ENCODE measurements around the gene GZMM. TPM values are rescaled to one million over a fixed set of nuclear protein-coding genes. Genes with fewer than 3 reads are reported as not detected.

GZMM gene
- total and polyA plus RNA-seq, 5 donors from 2014 or later = 38.3 to 124 (median 83.8) TPM

GRCh38 chr19:540867-541637 lies 2.8 kb upstream of the GZMM start:
- H3K9me3 Mint-ChIP-seq = no peaks in the 10 kb centered on the region
- H3K4me1 Mint-ChIP-seq = peaks cover 0 to 29% (median 6%) of the 10 kb centered on the region in 4 donors
- Histone ChIP-seq H3K27me3 (ENCODE audit: control insufficient read depth, insufficient read depth, low read length) (no peaks in the 10 kb centered on the region), H3K4me1 (ENCODE audit: control insufficient read depth, insufficient read depth, low read length, poor library complexity, severe bottlenecking) (peaks cover 20% of the 10 kb centered on the region), H3K27ac (ENCODE audit: insufficient read depth, low read length, poor library complexity, severe bottlenecking) (no peak overlapping the region), H3K4me3 (ENCODE audit: low read depth, low read length) (no peak overlapping the region), H3K36me3 (ENCODE audit: control insufficient read depth, insufficient read depth, low read length) (peaks cover 30% of the 10 kb centered on the region), H3K9me3 (ENCODE audit: control insufficient read depth in 2 of 2, low read length in 2 of 2) (no peaks in the 10 kb centered on the region)
- DNase-seq (no peak), ATAC-seq (ENCODE audit: low read depth in 2 of 2) (no peak)
- H3K27ac Mint-ChIP-seq = no peak overlapping the region
- H3K27me3 Mint-ChIP-seq = no peaks in the 10 kb centered on the region
- H3K36me3 Mint-ChIP-seq = peaks cover 5% of the 10 kb centered on the region
- no peak overlapping the region for H3K4me3 Mint-ChIP-seq

- Histone ChIP-seq H3K4me1 (ENCODE audit: control insufficient read depth, insufficient read depth, low read length, poor library complexity, severe bottlenecking) (peaks cover 20% of the 10 kb centered on the region), H3K27ac (ENCODE audit: insufficient read depth, low read length, poor library complexity, severe bottlenecking) (no peak overlapping the region), H3K27me3 (ENCODE audit: control insufficient read depth, insufficient read depth, low read length) (no peaks in the 10 kb centered on the region), H3K4me3 (ENCODE audit: low read depth, low read length) (no peak overlapping the region), H3K36me3 (ENCODE audit: control insufficient read depth, insufficient read depth, low read length) (peaks cover 23% of the 10 kb centered on the region), H3K9me3 (ENCODE audit: control insufficient read depth in 2 of 2, low read length in 2 of 2) (no peaks in the 10 kb centered on the region)
- Mint-ChIP-seq H3K27ac (no peak overlapping the region), H3K27me3 (no peaks in the 10 kb centered on the region), H3K4me1 (peaks cover 0 to 29% (median 6%) of the 10 kb centered on the region in 4 donors), H3K4me3 (peak overlapping the region in 1 of 4 donors; percentile 15), H3K9me3 (no peaks in the 10 kb centered on the region), H3K36me3 (peaks cover 5% of the 10 kb centered on the region)
- DNase-seq = no peak
- ATAC-seq (ENCODE audit: low read depth in 2 of 2) = no peak
These were observed 2.2 kb upstream of the GZMM start for GRCh38 chr19:541699-542098.

GRCh38 chr19:542173-542866 lies 1.5 kb upstream of the GZMM start:
- no peak overlapping the region for H3K4me3 ChIP-seq (ENCODE audit: low read depth, low read length)
- peaks cover 20% of the 10 kb centered on the region for H3K4me1 ChIP-seq (ENCODE audit: control insufficient read depth, insufficient read depth, low read length, poor library complexity, severe bottlenecking)
- Mint-ChIP-seq H3K9me3 (no peaks in the 10 kb centered on the region), H3K4me1 (peaks cover 0 to 29% (median 6%) of the 10 kb centered on the region in 4 donors), H3K27me3 (no peaks in the 10 kb centered on the region), H3K36me3 (peaks cover 5% of the 10 kb centered on the region), H3K27ac (no peak overlapping the region), H3K4me3 (peak overlapping the region in 1 of 4 donors; percentile 15)
- H3K27ac ChIP-seq (ENCODE audit: insufficient read depth, low read length, poor library complexity, severe bottlenecking) = no peak overlapping the region
- no peak for ATAC-seq (ENCODE audit: low read depth in 2 of 2)
- H3K27me3 ChIP-seq (ENCODE audit: control insufficient read depth, insufficient read depth, low read length) = no peaks in the 10 kb centered on the region
- no peak for DNase-seq
- peaks cover 19% of the 10 kb centered on the region for H3K36me3 ChIP-seq (ENCODE audit: control insufficient read depth, insufficient read depth, low read length)
- no peaks in the 10 kb centered on the region for H3K9me3 ChIP-seq (ENCODE audit: control insufficient read depth in 2 of 2, low read length in 2 of 2)

GRCh38 chr19:547117-547516 lies 3.3 kb downstream of the GZMM start:
- Mint-ChIP-seq H3K4me3 (no peak overlapping the region), H3K27me3 (no peaks in the 10 kb centered on the region), H3K4me1 (peaks cover 0 to 23% (median 5%) of the 10 kb centered on the region in 4 donors), H3K9me3 (no peaks in the 10 kb centered on the region), H3K36me3 (no peaks in the 10 kb centered on the region), H3K27ac (no peak overlapping the region)
- H3K4me3 ChIP-seq (ENCODE audit: low read depth, low read length) = no peak overlapping the region
- H3K36me3 ChIP-seq (ENCODE audit: control insufficient read depth, insufficient read depth, low read length) = peaks cover 6% of the 10 kb centered on the region
- no peak overlapping the region for H3K27ac ChIP-seq (ENCODE audit: insufficient read depth, low read length, poor library complexity, severe bottlenecking)
- H3K4me1 ChIP-seq (ENCODE audit: control insufficient read depth, insufficient read depth, low read length, poor library complexity, severe bottlenecking) = peaks cover 20% of the 10 kb centered on the region
- H3K9me3 ChIP-seq (ENCODE audit: control insufficient read depth in 2 of 2, low read length in 2 of 2) = no peaks in the 10 kb centered on the region
- DNase-seq (no peak), ATAC-seq (ENCODE audit: low read depth in 2 of 2) (no peak)
- no peaks in the 10 kb centered on the region for H3K27me3 ChIP-seq (ENCODE audit: control insufficient read depth, insufficient read depth, low read length)

- no peak overlapping the region for H3K4me3 ChIP-seq (ENCODE audit: low read depth, low read length)
- no peaks in the 10 kb centered on the region for H3K36me3 ChIP-seq (ENCODE audit: control insufficient read depth, insufficient read depth, low read length)
- H3K9me3 ChIP-seq (ENCODE audit: control insufficient read depth in 2 of 2, low read length in 2 of 2) = no peaks in the 10 kb centered on the region
- Mint-ChIP-seq H3K4me1 (peaks cover 0 to 23% (median 5%) of the 10 kb centered on the region in 4 donors), H3K27ac (no peak overlapping the region), H3K27me3 (no peaks in the 10 kb centered on the region), H3K9me3 (no peaks in the 10 kb centered on the region), H3K4me3 (no peak overlapping the region), H3K36me3 (no peaks in the 10 kb centered on the region)
- H3K27me3 ChIP-seq (ENCODE audit: control insufficient read depth, insufficient read depth, low read length) = no peaks in the 10 kb centered on the region
- ATAC-seq (ENCODE audit: low read depth in 2 of 2) (no peak), DNase-seq (no peak)
- H3K4me1 ChIP-seq (ENCODE audit: control insufficient read depth, insufficient read depth, low read length, poor library complexity, severe bottlenecking) = peaks cover 20% of the 10 kb centered on the region
- H3K27ac ChIP-seq (ENCODE audit: insufficient read depth, low read length, poor library complexity, severe bottlenecking) = no peak overlapping the region
These were observed 4.2 kb downstream of the GZMM start for GRCh38 chr19:547836-548720.

- no peak overlapping the region for H3K27ac Mint-ChIP-seq
- DNase-seq = no peak
These were observed 5.3 kb downstream of the GZMM start for GRCh38 chr19:548886-549830.

GRCh38 chr19:554817-555216 lies 11.0 kb downstream of the GZMM start:
- DNase-seq (no peak), ATAC-seq (ENCODE audit: low read depth in 2 of 2) (no peak)
- H3K27me3 Mint-ChIP-seq = no peaks in the 10 kb centered on the region
- no peak overlapping the region for H3K4me3 ChIP-seq (ENCODE audit: low read depth, low read length)
- H3K27ac Mint-ChIP-seq = no peak overlapping the region
- H3K9me3 ChIP-seq (ENCODE audit: control insufficient read depth in 2 of 2, low read length in 2 of 2) = no peaks in the 10 kb centered on the region
- no peak overlapping the region for H3K4me3 Mint-ChIP-seq
- H3K4me1 Mint-ChIP-seq = no peaks in the 10 kb centered on the region
- H3K27me3 ChIP-seq (ENCODE audit: control insufficient read depth, insufficient read depth, low read length) = no peaks in the 10 kb centered on the region
- H3K27ac ChIP-seq (ENCODE audit: insufficient read depth, low read length, poor library complexity, severe bottlenecking) = no peak overlapping the region
- no peaks in the 10 kb centered on the region for H3K36me3 ChIP-seq (ENCODE audit: control insufficient read depth, insufficient read depth, low read length)
- no peaks in the 10 kb centered on the region for H3K9me3 Mint-ChIP-seq
- H3K4me1 ChIP-seq (ENCODE audit: control insufficient read depth, insufficient read depth, low read length, poor library complexity, severe bottlenecking) = no peaks in the 10 kb centered on the region
- no peaks in the 10 kb centered on the region for H3K36me3 Mint-ChIP-seq

More at GRCh38 chr19:548886-549830, 5.3 kb downstream of the GZMM start:
- Mint-ChIP-seq H3K9me3 (no peaks in the 10 kb centered on the region), H3K4me3 (no peak overlapping the region), H3K4me1 (peaks cover 0 to 12% (median 0%) of the 10 kb centered on the region in 4 donors), H3K27me3 (no peaks in the 10 kb centered on the region), H3K36me3 (no peaks in the 10 kb centered on the region)
- H3K36me3 ChIP-seq (ENCODE audit: control insufficient read depth, insufficient read depth, low read length) = no peaks in the 10 kb centered on the region
- peaks cover 9% of the 10 kb centered on the region for H3K4me1 ChIP-seq (ENCODE audit: control insufficient read depth, insufficient read depth, low read length, poor library complexity, severe bottlenecking)
- no peak overlapping the region for H3K4me3 ChIP-seq (ENCODE audit: low read depth, low read length)
- ATAC-seq (ENCODE audit: low read depth in 2 of 2) = no peak
- H3K27ac ChIP-seq (ENCODE audit: insufficient read depth, low read length, poor library complexity, severe bottlenecking) = no peak overlapping the region
- H3K9me3 ChIP-seq (ENCODE audit: control insufficient read depth in 2 of 2, low read length in 2 of 2) = no peaks in the 10 kb centered on the region
- no peaks in the 10 kb centered on the region for H3K27me3 ChIP-seq (ENCODE audit: control insufficient read depth, insufficient read depth, low read length)

Data from CD4-positive, CD25-positive, alpha-beta regulatory T cell (primary cell).